SK-N-MC (cell line): ENCODE results near the gene ALDOB.

ENCODE experiments used
- DNase-seq: peaks from one replicate; pipeline ENCODE4 v3.0.0-alpha.2; 2011; ENCODE audit warnings: low read depth, low spot score
- H3K27ac ChIP-seq: fragments of 200-600 bp; sonication (generic); 2 replicates; pipeline ENCODE4 v1.5.1; 2016; ENCODE audit warnings: mixed run types
- H3K36me3 ChIP-seq: fragments of 200-600 bp; sonication (generic); 2 replicates; pipeline ENCODE4 v1.6.1; 2017; ENCODE audit warnings: antibody characterized with exemption, low read length, mixed read lengths; ENCODE audit not compliant: insufficient read depth
- H3K4me3 ChIP-seq: fragments of 200-600 bp; sonication (generic); 2 replicates; pipeline ENCODE4 v1.5.1; 2016
- H3K9ac ChIP-seq: fragments of 200-600 bp; sonication (generic); 2 replicates; pipeline ENCODE4 v1.8.0; 2017; ENCODE audit warnings: mixed run types, mixed read lengths; ENCODE audit not compliant: insufficient read length
- H3K9me3 ChIP-seq: fragments of 200-600 bp; sonication (generic); 2 replicates; pipeline ENCODE4 v1.6.1; 2017; ENCODE audit warnings: low read depth, mild to moderate bottlenecking, antibody characterized with exemption, low read length, moderate library complexity, mixed read lengths
- EZH2 ChIP-seq: fragments of 200-600 bp; sonication (generic); IDR thresholded peaks from one replicate; pipeline ENCODE4 v1.6.1; 2017; ENCODE audit warnings: antibody characterized with exemption
- FOXP2 ChIP-seq: optimal IDR thresholded peaks from 2 replicates; pipeline ENCODE3; 2011; ENCODE audit warnings: mild to moderate bottlenecking, moderate library complexity; ENCODE audit not compliant: insufficient read depth; ENCODE audit errors: extremely low read length, control extremely low read depth
- POLR2AphosphoS5 ChIP-seq: IDR thresholded peaks from 2 replicates; pipeline ENCODE4 v1.6.1; 2012; ENCODE audit warnings: mild to moderate bottlenecking, low read depth, low read length, borderline replicate concordance

The ALDOB gene

GRCh38 chr9:101438523-101438922 lies 2.9 kb upstream of the ALDOB start:
- H3K4me3 ChIP-seq = no peak overlapping the region
- H3K36me3 ChIP-seq = no peaks in the 10 kb centered on the region
- H3K27ac ChIP-seq = no peak overlapping the region
- no peaks in the 10 kb centered on the region for H3K9me3 ChIP-seq
- no peak overlapping the region for H3K9ac ChIP-seq
- DNase-seq = no peak
- TF ChIP-seq FOXP2 = no peak
- TF ChIP-seq EZH2 = no peak
- no peak for TF ChIP-seq POLR2AphosphoS5

- Histone ChIP-seq H3K36me3 (no peaks in the 10 kb centered on the region), H3K9me3 (no peaks in the 10 kb centered on the region), H3K9ac (no peak overlapping the region), H3K27ac (no peak overlapping the region), H3K4me3 (no peak overlapping the region)
- TF ChIP-seq POLR2AphosphoS5 = no peak
- TF ChIP-seq FOXP2 = no peak
- no peak for TF ChIP-seq EZH2
- DNase-seq = no peak
Observed at GRCh38 chr9:101437806-101438232, 2.2 kb upstream of the ALDOB start.

DNA sequence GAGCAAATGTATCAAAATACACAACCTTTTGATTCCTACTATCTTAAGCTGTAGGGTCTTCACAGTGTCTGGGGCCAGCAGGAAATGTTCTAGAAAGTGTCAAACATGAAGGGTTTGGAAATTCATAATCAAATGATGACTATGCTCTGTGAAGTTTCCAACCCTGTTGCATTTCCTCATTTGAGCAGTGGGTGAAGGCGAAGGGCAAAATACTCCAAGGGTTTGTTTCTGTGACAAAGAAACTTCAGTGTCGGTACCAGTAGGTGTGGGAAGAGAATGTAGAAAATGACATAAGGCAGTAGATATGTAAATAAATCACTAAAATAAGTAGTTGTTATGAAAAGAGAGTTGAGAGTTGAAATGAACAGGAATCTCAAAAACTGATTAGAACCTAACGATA lies 576 bp downstream of the ALDOB start:
- H3K27ac ChIP-seq = no peak overlapping the region
- no peak overlapping the region for H3K4me3 ChIP-seq
- no peaks in the 10 kb centered on the region for H3K9me3 ChIP-seq
- no peak overlapping the region for H3K9ac ChIP-seq
- DNase-seq = no peak
- H3K36me3 ChIP-seq = no peaks in the 10 kb centered on the region
- TF ChIP-seq EZH2 = no peak

DNA sequence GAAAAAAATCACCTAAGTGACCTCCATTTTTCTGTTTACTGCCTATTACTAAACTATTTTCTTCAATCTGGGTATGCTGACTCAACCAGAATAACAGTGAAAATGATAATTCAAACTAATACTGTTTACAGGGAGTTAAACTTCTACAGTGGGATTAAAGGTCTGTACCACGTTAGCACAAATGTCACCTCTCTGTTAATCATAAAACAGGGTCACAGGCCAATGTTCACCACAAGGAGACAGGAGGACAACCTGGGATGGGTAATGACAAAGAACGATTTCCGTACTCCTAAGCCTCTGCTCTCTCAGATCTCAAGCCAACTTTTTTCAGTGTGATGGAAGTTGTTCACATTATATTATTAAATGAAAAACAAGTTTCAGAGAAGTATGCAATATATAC lies 2.3 kb downstream of the ALDOB start:
- TF ChIP-seq POLR2AphosphoS5 (no peak), FOXP2 (no peak), EZH2 (no peak)
- no peak for DNase-seq
- Histone ChIP-seq H3K4me3 (no peak overlapping the region), H3K9ac (no peak overlapping the region), H3K9me3 (no peaks in the 10 kb centered on the region), H3K27ac (no peak overlapping the region), H3K36me3 (no peaks in the 10 kb centered on the region)

- Histone ChIP-seq H3K4me3 (no peak overlapping the region), H3K36me3 (no peaks in the 10 kb centered on the region), H3K9ac (no peak overlapping the region), H3K9me3 (no peaks in the 10 kb centered on the region), H3K27ac (no peak overlapping the region)
- DNase-seq = no peak
- TF ChIP-seq FOXP2 (no peak), POLR2AphosphoS5 (no peak), EZH2 (no peak)
Observed at GRCh38 chr9:101432740-101433139, 2.8 kb downstream of the ALDOB start.

- no peak overlapping the region for H3K27ac ChIP-seq
- TF ChIP-seq POLR2AphosphoS5 (no peak), FOXP2 (no peak), EZH2 (no peak)
- no peaks in the 10 kb centered on the region for H3K9me3 ChIP-seq
- no peak for DNase-seq
- no peak overlapping the region for H3K9ac ChIP-seq
- H3K4me3 ChIP-seq = no peak overlapping the region
- no peaks in the 10 kb centered on the region for H3K36me3 ChIP-seq
Observed at GRCh38 chr9:101432171-101432570, 3.4 kb downstream of the ALDOB start.

DNA sequence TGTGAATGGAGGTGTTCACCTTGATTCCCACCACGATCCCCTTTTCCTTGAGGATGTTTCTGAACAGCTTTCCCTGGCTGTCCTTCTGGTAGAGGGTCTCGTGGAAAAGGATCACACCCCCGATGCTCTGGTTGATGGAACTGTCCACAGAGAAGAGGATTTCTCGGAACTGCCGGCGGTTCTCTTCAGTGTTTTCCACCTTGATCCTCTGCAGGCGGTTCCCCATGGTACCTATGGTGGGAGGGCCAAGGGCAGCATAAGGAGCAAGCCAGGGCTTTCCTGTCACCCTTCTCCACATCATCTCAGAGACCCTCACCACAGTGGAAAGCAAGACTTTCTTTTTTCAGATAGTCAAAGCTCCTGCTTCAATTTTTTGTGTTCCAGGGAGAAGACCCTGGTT lies 5.8 kb downstream of the ALDOB start:
- H3K9me3 ChIP-seq = no peaks in the 10 kb centered on the region
- no peaks in the 10 kb centered on the region for H3K36me3 ChIP-seq
- TF ChIP-seq POLR2AphosphoS5 = no peak
- no peak for TF ChIP-seq EZH2
- TF ChIP-seq FOXP2 = no peak
- no peak overlapping the region for H3K4me3 ChIP-seq
- no peak overlapping the region for H3K9ac ChIP-seq
- H3K27ac ChIP-seq = no peak overlapping the region
- no peak for DNase-seq

DNA sequence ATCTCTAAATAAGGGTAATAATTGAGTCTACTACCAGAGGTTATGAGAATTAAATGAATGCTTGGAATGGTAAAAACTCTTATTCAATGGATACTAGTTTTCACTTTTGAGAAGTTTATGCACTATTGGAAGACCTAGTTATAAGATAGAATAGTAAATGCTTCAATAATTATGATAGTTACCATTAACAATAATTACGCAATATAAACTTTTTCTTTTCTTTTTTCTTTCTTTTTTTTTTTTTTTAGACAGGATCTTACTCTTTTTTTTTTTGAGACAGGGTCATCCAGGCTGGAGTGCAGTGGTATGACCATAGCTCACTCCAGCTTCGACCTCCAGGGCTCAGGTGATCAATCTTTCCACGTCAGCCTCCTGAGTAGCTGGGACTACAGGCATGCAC lies 6.7 kb downstream of the ALDOB start:
- H3K27ac ChIP-seq = no peak overlapping the region
- H3K9me3 ChIP-seq = no peaks in the 10 kb centered on the region
- no peak overlapping the region for H3K9ac ChIP-seq
- TF ChIP-seq EZH2 (no peak), POLR2AphosphoS5 (no peak), FOXP2 (no peak)
- no peak for DNase-seq
- no peak overlapping the region for H3K4me3 ChIP-seq
- no peaks in the 10 kb centered on the region for H3K36me3 ChIP-seq

DNA sequence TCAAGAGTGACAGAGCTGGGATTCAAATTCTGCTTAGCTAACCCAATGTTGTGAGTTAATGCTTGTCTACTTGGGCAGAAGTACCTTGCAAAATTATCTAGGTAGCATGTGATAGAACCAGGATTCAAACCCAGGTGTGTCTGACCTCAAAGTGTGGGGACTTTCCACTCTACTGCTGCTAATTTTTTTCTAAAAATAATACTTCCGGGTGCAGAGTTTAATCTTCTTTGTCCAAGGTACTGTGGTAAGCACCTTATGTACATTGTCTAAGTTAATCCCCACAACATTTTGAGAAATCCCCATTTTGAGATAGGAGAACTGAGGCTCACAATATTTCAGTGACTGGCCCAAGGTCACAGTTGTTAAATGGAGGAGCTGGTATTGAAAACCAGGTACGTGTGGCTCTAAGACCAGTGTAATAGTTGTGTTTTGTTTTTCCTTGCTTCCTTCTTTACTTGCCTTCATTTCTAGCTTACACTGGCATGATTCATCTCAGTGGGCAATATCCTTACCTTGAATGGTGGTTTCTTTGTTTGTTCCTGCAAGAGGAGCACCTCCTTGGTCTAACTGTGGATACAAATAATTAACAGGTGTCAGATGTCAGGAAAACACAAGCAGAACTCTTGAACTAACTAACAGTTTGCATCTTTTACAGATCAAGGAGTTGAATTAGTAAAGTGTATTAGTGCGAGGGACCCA lies 7.5 kb downstream of the ALDOB start:
- Histone ChIP-seq H3K36me3 (no peaks in the 10 kb centered on the region), H3K9ac (no peak overlapping the region), H3K4me3 (no peak overlapping the region), H3K27ac (no peak overlapping the region), H3K9me3 (no peaks in the 10 kb centered on the region)
- no peak for DNase-seq
- TF ChIP-seq FOXP2 (no peak), POLR2AphosphoS5 (no peak), EZH2 (no peak)
